Measurements from ENCODE around the gene WDR6.
A peak's percentile ranks its signal among the peaks of the same experiment; 100 is the strongest.

WDR6 gene, protein sequence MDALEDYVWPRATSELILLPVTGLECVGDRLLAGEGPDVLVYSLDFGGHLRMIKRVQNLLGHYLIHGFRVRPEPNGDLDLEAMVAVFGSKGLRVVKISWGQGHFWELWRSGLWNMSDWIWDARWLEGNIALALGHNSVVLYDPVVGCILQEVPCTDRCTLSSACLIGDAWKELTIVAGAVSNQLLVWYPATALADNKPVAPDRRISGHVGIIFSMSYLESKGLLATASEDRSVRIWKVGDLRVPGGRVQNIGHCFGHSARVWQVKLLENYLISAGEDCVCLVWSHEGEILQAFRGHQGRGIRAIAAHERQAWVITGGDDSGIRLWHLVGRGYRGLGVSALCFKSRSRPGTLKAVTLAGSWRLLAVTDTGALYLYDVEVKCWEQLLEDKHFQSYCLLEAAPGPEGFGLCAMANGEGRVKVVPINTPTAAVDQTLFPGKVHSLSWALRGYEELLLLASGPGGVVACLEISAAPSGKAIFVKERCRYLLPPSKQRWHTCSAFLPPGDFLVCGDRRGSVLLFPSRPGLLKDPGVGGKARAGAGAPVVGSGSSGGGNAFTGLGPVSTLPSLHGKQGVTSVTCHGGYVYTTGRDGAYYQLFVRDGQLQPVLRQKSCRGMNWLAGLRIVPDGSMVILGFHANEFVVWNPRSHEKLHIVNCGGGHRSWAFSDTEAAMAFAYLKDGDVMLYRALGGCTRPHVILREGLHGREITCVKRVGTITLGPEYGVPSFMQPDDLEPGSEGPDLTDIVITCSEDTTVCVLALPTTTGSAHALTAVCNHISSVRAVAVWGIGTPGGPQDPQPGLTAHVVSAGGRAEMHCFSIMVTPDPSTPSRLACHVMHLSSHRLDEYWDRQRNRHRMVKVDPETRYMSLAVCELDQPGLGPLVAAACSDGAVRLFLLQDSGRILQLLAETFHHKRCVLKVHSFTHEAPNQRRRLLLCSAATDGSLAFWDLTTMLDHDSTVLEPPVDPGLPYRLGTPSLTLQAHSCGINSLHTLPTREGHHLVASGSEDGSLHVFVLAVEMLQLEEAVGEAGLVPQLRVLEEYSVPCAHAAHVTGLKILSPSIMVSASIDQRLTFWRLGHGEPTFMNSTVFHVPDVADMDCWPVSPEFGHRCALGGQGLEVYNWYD

DNA sequence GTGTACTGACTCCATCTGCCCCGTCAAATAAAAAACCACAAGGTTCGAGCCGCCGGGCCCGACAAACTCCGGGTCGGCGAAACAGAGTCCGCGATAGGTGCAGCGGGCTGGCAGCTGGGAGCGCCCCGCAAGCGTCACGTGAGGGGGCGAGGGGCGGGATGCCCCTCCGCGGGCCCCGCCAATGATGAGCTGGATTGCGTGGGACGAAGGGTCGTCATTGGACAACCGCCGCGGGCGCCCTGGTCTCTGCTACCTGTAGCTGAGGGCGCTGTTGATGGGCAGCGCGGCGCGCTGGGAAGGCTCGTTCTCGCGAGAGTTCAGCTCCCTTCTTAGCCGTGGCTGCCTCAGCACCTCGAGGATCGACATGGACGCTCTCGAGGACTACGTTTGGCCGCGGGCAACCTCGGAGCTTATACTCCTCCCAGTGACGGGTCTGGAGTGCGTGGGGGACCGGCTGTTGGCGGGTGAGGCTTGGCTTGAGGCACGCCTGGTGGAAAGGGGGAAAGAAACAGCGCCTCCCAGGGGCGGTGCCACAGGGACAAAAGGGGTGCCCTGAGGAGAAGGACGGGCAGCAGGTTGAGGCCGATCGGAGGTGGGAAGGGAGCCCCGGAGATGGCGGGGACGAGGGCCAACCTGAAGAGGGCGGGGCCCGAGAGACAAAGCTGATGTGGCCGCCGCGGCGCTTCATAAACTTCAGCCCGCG is at the start of gene WDR6:
TSS of gene WDR6 (plus strand) at position 324 of the 703 bp plus-strand sequence. CDS start at position 365, 41 bp downstream.
- TF ChIP-seq POLR2A (IDR thresholded peaks at IDR 0.05; ENCODE audit: low read length): peak; percentile 94
- no peak for TF ChIP-seq GATA1 (IDR thresholded peaks at IDR 0.05; ENCODE audit: low read depth, low read length)
- peak; percentile 97 to 98 for DNase-seq

DNA sequence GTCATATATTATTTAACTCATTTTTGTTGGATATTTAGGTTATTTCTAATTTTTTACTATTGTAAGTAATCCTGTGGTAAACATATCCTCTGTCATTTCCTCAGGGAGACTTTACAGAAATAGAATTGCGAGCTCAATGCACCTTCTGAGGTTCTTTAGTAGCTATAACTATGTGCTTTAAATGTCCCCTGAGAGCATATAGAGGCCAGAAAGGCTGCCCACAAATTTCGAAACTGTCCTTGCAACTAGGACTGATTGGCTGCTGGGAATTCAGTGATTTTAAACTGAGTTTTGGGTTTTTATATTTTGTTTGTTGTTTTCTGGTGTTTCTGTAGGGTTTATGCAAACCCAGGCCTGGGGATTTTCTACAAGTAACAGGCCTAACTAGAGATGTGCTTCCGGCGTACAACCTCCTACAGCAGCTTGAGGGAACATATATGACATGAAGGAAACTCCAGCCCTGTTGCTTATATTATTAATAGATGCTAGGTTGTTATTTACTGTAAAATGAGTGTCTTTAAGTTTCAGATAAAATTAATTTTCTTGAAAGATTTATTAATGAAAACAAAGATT is 46.3 kb upstream of the WDR6 start:
- TF ChIP-seq GATA1 (IDR thresholded peaks at IDR 0.05; ENCODE audit: low read depth, low read length) (no peak), POLR2A (IDR thresholded peaks at IDR 0.05; ENCODE audit: low read length) (no peak)
- DNase-seq: no peak

DNA sequence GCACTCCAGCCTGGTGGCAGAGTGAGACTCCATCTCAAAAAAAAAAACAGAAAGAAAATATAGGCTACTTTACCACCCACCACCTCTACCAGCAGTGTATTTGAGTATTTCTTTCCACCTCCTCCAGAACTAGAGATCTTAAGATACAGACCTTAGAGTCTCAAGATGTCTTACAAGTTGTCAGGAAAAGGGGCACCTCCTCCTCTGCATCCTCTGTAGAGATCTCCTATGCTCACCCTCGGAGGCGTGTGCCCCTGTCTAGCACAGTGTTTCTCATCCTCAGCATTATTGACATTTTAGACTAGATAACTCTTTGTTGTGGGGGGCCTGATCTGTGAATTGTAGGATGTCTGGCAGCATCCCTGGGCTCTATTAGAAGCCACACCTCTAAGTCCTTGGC is 44.9 kb upstream of the WDR6 start:
- TF ChIP-seq POLR2A (IDR thresholded peaks at IDR 0.05; ENCODE audit: low read length): no peak
- DNase-seq: no peak

DNA sequence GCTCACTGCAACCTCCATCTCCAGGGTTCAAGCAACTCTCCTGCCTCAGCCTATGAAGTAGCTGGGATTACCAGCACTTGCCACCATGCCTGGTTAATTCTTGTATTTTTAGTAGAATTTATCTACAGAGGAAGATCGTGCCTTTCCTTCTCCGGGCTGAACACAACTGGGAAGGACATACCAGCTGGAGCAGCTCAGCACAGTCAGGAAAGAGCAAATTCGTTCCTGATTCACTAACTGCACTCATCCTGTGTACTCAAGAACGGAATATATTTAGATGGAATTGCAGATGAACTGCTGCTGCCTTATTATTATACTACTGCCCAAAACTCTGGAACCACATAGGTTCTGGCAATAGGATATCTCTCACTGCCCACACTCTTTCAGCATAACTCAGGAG is 44.3 kb upstream of the WDR6 start:
- TF ChIP-seq POLR2A (IDR thresholded peaks at IDR 0.05; ENCODE audit: low read length): no peak
- no peak for TF ChIP-seq GATA1 (IDR thresholded peaks at IDR 0.05; ENCODE audit: low read depth, low read length)
- no peak for DNase-seq

DNA sequence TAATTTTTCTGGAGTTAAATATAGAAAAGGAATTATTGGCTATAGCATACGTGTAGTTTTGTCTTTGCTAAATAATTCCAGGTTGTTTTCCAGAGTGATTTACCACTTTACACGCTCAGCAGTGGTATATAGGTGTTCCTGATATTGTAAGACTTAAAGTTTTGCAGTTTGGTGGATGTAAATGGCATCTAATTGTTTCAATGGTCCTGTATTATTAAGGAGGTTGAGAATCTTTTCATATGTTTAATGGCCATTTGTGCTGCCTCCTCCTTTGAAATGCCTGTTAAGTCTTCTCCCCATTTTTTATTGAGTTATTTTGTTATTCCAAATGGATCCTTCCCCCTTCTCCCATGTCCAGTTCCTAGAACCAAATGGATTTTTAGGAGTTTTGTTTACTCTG is 43.6 kb upstream of the WDR6 start:
- TF ChIP-seq POLR2A (IDR thresholded peaks at IDR 0.05; ENCODE audit: low read length) (no peak), GATA1 (IDR thresholded peaks at IDR 0.05; ENCODE audit: low read depth, low read length) (no peak)
- no peak for DNase-seq

DNA sequence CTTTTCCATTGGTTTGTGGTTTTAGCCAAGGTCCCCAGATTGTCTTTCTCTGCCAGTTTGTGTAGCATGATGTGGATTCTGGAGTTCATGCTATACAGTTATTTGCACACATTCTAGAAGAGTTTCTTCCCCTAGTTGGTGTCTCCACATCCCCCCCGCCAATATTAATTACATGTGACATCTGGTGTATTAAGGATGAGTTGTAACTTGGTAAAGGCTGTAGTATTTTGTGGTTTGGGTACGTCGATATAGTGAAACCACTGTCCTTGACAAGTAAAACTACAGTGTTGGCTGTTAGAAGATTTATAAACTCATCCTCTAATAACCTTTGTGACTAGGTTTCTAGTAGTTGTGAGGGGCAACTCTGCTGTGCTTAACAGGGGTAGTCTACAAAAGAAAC is 40.8 kb upstream of the WDR6 start:
- no peak for DNase-seq
- TF ChIP-seq POLR2A (IDR thresholded peaks at IDR 0.05; ENCODE audit: low read length) (no peak), GATA1 (IDR thresholded peaks at IDR 0.05; ENCODE audit: low read depth, low read length) (no peak)

DNA sequence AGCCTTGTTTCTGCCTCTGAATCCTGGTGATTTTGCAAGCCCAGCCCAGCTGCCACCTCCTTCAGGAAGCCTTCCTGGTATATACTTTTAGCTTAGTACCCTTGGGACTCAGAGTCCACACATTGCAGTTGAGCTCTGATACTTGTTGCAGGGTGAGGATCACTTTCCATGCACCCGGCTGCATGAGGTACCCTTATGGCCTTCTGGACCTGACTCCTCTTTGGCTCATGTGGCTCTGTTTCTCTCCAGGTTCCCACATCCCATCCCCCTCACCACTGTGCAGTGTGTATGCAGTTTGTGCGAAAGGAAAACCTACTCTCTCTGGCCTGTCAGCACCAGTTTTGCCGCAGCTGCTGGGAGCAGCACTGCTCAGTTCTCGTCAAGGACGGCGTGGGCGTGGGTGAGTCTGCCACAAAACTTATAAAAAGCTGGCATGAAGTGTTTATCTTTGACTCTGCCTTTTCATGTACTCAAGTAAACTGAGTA is 40.3 kb upstream of the WDR6 start:
- TF ChIP-seq GATA1 (IDR thresholded peaks at IDR 0.05; ENCODE audit: low read depth, low read length): no peak
- no peak for TF ChIP-seq POLR2A (IDR thresholded peaks at IDR 0.05; ENCODE audit: low read length)
- DNase-seq: no peak

DNA sequence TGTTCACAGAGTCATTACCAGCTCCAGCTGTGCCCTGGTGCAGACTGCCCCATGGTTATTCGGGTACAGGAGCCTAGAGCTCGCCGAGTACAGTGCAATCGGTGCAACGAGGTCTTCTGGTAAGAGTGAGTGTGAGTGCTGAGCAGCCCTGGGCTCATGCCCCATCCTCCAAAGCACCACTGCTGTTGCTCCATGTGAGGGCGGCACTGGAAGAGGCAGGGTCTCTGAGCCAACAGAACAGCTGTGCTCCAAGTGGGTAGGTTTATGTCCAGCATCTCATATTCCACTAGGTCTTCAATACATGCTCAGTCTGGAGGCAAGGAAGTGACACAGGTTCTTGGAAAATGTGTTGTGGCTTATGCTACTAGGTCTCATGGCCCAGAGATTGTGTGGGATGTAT is 36.6 kb upstream of the WDR6 start:
- DNase-seq: no peak
- TF ChIP-seq GATA1 (IDR thresholded peaks at IDR 0.05; ENCODE audit: low read depth, low read length) (no peak), POLR2A (IDR thresholded peaks at IDR 0.05; ENCODE audit: low read length) (no peak)

DNA sequence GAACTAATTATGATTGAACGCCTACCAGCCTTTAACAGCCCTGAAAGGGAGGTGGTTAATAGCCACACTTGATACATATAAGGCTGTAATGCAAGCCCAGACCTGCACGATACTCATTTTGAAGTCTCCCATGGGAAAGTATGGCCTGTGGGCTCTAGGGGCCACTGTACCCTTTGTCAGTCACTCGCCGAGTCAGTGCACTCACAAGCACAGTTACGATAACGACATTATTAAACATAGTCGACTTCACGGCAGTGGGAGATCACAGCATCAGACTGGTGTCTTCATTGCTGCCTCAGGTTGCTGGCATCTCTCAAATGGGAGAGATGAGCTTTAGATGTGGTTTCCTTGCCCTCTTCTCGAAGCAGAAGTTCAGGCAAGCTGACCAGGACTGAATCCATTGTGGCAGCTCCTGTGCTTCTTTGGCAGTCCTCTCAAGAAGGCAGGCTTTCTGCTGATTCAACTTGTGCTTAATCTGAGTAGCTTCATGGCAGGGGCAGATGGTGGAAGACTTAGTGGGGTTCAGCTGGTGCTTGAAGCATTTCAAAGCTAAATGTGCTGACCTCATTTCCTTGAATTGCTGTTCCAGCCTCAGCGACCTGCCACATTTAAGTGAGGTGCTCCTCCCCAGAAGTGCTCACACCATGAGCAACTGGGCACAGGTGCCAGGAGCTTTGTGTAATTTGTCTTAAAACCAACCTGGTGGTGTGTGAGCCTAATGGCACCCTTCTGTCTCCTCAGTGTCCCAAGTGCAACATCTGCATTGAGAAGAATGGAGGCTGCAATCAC is 32.9 kb upstream of the WDR6 start:
- DNase-seq: no peak
- TF ChIP-seq POLR2A (IDR thresholded peaks at IDR 0.05; ENCODE audit: low read length) (no peak), GATA1 (IDR thresholded peaks at IDR 0.05; ENCODE audit: low read depth, low read length) (no peak)

DNA sequence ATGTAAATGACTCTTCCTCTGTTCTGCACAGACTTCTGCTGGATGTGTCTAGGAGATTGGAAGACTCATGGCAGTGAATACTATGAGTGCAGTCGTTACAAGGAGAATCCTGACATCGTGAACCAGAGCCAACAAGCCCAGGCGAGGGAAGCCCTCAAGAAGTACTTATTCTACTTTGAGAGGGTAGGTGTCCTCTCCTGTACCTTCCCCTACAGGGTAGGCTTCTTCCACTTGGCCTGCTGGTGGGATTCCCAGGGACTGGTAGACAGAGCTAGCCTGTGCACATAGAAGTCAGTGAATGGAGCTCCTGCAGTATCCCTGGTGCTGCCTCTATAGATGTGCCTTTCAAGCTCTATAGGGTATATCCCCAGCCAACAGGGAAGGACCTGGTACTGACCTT is 27.7 kb upstream of the WDR6 start:
- DNase-seq: no peak
- no peak for TF ChIP-seq GATA1 (IDR thresholded peaks at IDR 0.05; ENCODE audit: low read depth, low read length)
- TF ChIP-seq POLR2A (IDR thresholded peaks at IDR 0.05; ENCODE audit: low read length): no peak

DNA sequence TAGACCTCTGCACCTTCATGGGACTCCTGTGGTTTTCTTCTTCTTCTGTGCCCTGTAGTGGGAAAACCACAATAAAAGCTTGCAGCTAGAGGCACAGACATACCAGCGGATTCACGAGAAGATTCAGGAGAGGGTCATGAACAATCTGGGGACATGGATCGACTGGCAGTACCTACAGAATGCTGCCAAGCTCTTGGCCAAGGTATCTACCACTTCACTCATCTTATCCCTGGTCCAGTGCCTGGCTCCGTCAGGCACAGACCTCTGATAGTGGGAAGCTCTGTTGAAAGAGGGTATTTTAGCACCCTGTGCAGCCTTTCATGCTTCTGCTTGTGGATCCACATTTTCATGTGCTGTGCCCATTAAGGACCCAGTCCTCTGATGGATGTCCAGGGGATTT is 26.9 kb upstream of the WDR6 start:
- DNase-seq: no peak
- no peak for TF ChIP-seq GATA1 (IDR thresholded peaks at IDR 0.05; ENCODE audit: low read depth, low read length)
- TF ChIP-seq POLR2A (IDR thresholded peaks at IDR 0.05; ENCODE audit: low read length): no peak

DNA sequence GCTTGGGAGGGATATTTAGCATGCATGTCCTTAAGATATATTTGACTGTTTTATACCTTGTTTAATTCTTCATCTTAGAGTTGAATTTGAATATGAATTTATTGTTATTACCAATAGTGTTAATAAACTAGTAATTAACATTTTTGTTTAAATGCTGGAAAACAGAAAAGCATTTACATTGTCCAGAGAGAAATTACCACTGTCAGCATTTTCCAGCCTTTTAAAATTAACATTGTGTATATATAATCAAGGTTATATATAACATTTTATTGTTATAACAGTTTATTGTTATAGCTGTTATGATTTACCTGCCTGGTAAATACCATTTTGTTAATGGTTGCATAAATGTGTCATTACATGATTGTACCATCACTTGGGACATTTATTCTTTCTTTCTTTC is 25.2 kb upstream of the WDR6 start:
- TF ChIP-seq POLR2A (IDR thresholded peaks at IDR 0.05; ENCODE audit: low read length) (no peak), GATA1 (IDR thresholded peaks at IDR 0.05; ENCODE audit: low read depth, low read length) (no peak)
- DNase-seq: no peak
